ENCODE data around the gene SLCO4A1.

SLCO4A1 gene

GRCh38 chr20:62686869-62687830, 44.8 kb downstream of the SLCO4A1 start:
- TF ChIP-seq CTCF (IDR thresholded peaks at IDR 0.05; ENCODE audit: low read depth, low read length), result no peak
- no peak for DNase-seq (ENCODE audit: extremely low read depth, low read depth)

GRCh38 chr20:62688083-62688482, 45.8 kb downstream of the SLCO4A1 start:
- no peak for TF ChIP-seq CTCF (IDR thresholded peaks at IDR 0.05; ENCODE audit: low read depth, low read length)
- DNase-seq (ENCODE audit: extremely low read depth, low read depth), result no peak

GRCh38 chr20:62688855-62689460, 46.7 kb downstream of the SLCO4A1 start:
- TF ChIP-seq CTCF (IDR thresholded peaks at IDR 0.05; ENCODE audit: low read depth, low read length), result no peak
- DNase-seq (ENCODE audit: extremely low read depth, low read depth), result no peak

GRCh38 chr20:62689861-62690260, 47.6 kb downstream of the SLCO4A1 start:
- no peak for TF ChIP-seq CTCF (IDR thresholded peaks at IDR 0.05; ENCODE audit: low read depth, low read length)
- DNase-seq (ENCODE audit: extremely low read depth, low read depth), result no peak

- DNase-seq (ENCODE audit: extremely low read depth, low read depth), result no peak
- TF ChIP-seq CTCF (IDR thresholded peaks at IDR 0.05; ENCODE audit: low read depth, low read length), result no peak
These were observed 48.0 kb downstream of the SLCO4A1 start for GRCh38 chr20:62690261-62690820.

- no peak for TF ChIP-seq CTCF (IDR thresholded peaks at IDR 0.05; ENCODE audit: low read depth, low read length)
- DNase-seq (ENCODE audit: extremely low read depth, low read depth), result no peak
These were observed 49.2 kb downstream of the SLCO4A1 start for GRCh38 chr20:62691487-62691886.

GRCh38 chr20:62692176-62692575, 49.9 kb downstream of the SLCO4A1 start:
- TF ChIP-seq CTCF (IDR thresholded peaks at IDR 0.05; ENCODE audit: low read depth, low read length), result no peak
- no peak for DNase-seq (ENCODE audit: extremely low read depth, low read depth)
